ENCODE data around the gene SHTN1. TPM values are rescaled to one million over a fixed set of nuclear protein-coding genes. Genes with fewer than 3 reads are reported as not detected.

The SHTN1 gene
- total RNA-seq, 1 experiment from 2014 or later, result 67.8 TPM

- no peak for TF ChIP-seq SIN3A (IDR thresholded peaks at IDR 0.05; ENCODE audit: borderline replicate concordance, insufficient read depth, low read depth, low read length)
- TF ChIP-seq POLR2AphosphoS5 (IDR thresholded peaks at IDR 0.05; ENCODE audit: low read depth, low read length), result no peak
- no peak for TF ChIP-seq TCF7L2 (IDR thresholded peaks at IDR 0.05; ENCODE audit: low read depth, low read length)
- TF ChIP-seq, protein P1, sequence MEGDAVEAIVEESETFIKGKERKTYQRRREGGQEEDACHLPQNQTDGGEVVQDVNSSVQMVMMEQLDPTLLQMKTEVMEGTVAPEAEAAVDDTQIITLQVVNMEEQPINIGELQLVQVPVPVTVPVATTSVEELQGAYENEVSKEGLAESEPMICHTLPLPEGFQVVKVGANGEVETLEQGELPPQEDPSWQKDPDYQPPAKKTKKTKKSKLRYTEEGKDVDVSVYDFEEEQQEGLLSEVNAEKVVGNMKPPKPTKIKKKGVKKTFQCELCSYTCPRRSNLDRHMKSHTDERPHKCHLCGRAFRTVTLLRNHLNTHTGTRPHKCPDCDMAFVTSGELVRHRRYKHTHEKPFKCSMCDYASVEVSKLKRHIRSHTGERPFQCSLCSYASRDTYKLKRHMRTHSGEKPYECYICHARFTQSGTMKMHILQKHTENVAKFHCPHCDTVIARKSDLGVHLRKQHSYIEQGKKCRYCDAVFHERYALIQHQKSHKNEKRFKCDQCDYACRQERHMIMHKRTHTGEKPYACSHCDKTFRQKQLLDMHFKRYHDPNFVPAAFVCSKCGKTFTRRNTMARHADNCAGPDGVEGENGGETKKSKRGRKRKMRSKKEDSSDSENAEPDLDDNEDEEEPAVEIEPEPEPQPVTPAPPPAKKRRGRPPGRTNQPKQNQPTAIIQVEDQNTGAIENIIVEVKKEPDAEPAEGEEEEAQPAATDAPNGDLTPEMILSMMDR (IDR thresholded peaks at IDR 0.05), result no peak
- TF ChIP-seq, protein P2, sequence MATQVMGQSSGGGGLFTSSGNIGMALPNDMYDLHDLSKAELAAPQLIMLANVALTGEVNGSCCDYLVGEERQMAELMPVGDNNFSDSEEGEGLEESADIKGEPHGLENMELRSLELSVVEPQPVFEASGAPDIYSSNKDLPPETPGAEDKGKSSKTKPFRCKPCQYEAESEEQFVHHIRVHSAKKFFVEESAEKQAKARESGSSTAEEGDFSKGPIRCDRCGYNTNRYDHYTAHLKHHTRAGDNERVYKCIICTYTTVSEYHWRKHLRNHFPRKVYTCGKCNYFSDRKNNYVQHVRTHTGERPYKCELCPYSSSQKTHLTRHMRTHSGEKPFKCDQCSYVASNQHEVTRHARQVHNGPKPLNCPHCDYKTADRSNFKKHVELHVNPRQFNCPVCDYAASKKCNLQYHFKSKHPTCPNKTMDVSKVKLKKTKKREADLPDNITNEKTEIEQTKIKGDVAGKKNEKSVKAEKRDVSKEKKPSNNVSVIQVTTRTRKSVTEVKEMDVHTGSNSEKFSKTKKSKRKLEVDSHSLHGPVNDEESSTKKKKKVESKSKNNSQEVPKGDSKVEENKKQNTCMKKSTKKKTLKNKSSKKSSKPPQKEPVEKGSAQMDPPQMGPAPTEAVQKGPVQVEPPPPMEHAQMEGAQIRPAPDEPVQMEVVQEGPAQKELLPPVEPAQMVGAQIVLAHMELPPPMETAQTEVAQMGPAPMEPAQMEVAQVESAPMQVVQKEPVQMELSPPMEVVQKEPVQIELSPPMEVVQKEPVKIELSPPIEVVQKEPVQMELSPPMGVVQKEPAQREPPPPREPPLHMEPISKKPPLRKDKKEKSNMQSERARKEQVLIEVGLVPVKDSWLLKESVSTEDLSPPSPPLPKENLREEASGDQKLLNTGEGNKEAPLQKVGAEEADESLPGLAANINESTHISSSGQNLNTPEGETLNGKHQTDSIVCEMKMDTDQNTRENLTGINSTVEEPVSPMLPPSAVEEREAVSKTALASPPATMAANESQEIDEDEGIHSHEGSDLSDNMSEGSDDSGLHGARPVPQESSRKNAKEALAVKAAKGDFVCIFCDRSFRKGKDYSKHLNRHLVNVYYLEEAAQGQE (IDR thresholded peaks at IDR 0.05; ENCODE audit: insufficient read depth in 1 of 2, low read depth in 2 of 2, low read length in 1 of 2), result no peak
- Histone ChIP-seq H3K9me3 (ENCODE audit: control insufficient read depth, insufficient read depth, low read depth, low read length) (no peaks in the 10 kb centered on the region), H3K36me3 (ENCODE audit: control insufficient read depth, insufficient read depth, low read length) (peaks cover 2% of the 10 kb centered on the region; the same call in 1 of the 2 replicates), H3K27ac (ENCODE audit: low read length) (0 out of 2 replicates have a peak overlapping the region, but pooled peaks have one; percentile 14), H3K4me1 (ENCODE audit: control insufficient read depth, insufficient read depth, low read length) (peaks cover 30% of the 10 kb centered on the region), H3K4me3 (ENCODE audit: low read depth in 2 of 2, low read length in 2 of 2) (no peak overlapping the region), H3K27me3 (ENCODE audit: control insufficient read depth, insufficient read depth, low read length) (no peaks in the 10 kb centered on the region)
- intact Hi-C loops (cut with micrococcal nuclease; ENCODE audit: unreplicated experiment), result no loop called here
- in situ Hi-C loops (cut with HindIII; ENCODE audit: low pct_unique_long_range_greater_than_20kb, low sequenced_read_pairs), result no loop called here
- no TSS peak for BruUV-seq (replicated peaks)
- POLR2A ChIA-PET, result no interaction called here
- CTCF ChIA-PET, result no interaction called here
- DNase-seq (ENCODE audit: low read depth, low spot score) (no peak), ATAC-seq (no peak)
These were observed 111.9 kb downstream of the SHTN1 start for GRCh38 chr10:116892907-116893685.

DNA sequence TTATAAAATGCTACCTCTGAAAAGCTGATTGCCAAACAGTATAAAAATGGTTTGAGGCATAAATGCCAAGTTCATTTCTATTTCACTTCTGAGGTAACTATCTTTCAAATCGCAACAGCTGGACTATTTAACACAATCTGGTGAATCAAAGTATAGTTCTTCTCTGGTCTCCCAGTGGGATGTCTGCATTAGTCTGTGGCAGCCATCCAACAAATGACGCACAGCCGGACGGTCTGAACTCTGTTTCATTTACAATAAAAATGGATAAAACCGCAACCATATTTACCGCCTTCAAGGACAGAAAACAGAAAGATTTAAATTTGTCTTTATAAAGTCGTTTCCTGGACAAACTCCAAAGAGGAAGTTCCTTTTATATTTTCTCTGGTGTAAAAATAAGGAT lies 113.8 kb downstream of the SHTN1 start:
- POLR2A ChIA-PET, result no interaction called here
- ATAC-seq (no peak), DNase-seq (ENCODE audit: low read depth, low spot score) (no peak)
- CTCF ChIA-PET, result no interaction called here
- Histone ChIP-seq H3K27me3 (ENCODE audit: control insufficient read depth, insufficient read depth, low read length) (no peaks in the 10 kb centered on the region), H3K27ac (ENCODE audit: low read length) (no peak overlapping the region), H3K4me1 (ENCODE audit: control insufficient read depth, insufficient read depth, low read length) (peaks cover 37% of the 10 kb centered on the region), H3K36me3 (ENCODE audit: control insufficient read depth, insufficient read depth, low read length) (peaks cover 3% of the 10 kb centered on the region; the same call in 1 of the 2 replicates), H3K4me3 (ENCODE audit: low read depth in 2 of 2, low read length in 2 of 2) (no peak overlapping the region), H3K9me3 (ENCODE audit: control insufficient read depth, insufficient read depth, low read depth, low read length) (no peaks in the 10 kb centered on the region)
- no TSS peak for BruUV-seq (replicated peaks)
- in situ Hi-C loops (cut with HindIII; ENCODE audit: low pct_unique_long_range_greater_than_20kb, low sequenced_read_pairs), result no loop called here
- TF ChIP-seq, protein P1 (IDR thresholded peaks at IDR 0.05), result no peak
- TF ChIP-seq TCF7L2 (IDR thresholded peaks at IDR 0.05; ENCODE audit: low read depth, low read length), result no peak
- TF ChIP-seq, protein P2 (IDR thresholded peaks at IDR 0.05; ENCODE audit: insufficient read depth in 1 of 2, low read depth in 2 of 2, low read length in 1 of 2), result no peak
- no peak for TF ChIP-seq SIN3A (IDR thresholded peaks at IDR 0.05; ENCODE audit: borderline replicate concordance, insufficient read depth, low read depth, low read length)
- TF ChIP-seq POLR2AphosphoS5 (IDR thresholded peaks at IDR 0.05; ENCODE audit: low read depth, low read length), result no peak
- intact Hi-C loops (cut with micrococcal nuclease; ENCODE audit: unreplicated experiment), result no loop called here
